Measurements from ENCODE around the gene TRRAP. TPM values are rescaled to one million over a fixed set of nuclear protein-coding genes. Genes with fewer than 3 reads are reported as not detected.
A peak's percentile ranks its signal among the peaks of the same experiment; 100 is the strongest.

The TRRAP gene
- total RNA-seq, 5 donors from 2014 or later (not counting 1 experiment from before 2014, with no cell fraction given) = 53.9 to 71.7 (median 65.8) TPM

GRCh38 chr7:99010281-99010680, 131.9 kb downstream of the TRRAP start:
- Histone ChIP-seq H3K27me3 (replicated peaks in 1 of 2; ENCODE audit: control insufficient read depth in 2 of 2, extremely low read depth in 1 of 2, insufficient read depth in 2 of 2, low read length in 1 of 2) (no peaks in the 10 kb centered on the region), H3K36me3 (ENCODE audit: control insufficient read depth in 2 of 2, extremely low read depth in 1 of 2, insufficient read depth in 1 of 2, low read length in 1 of 2) (peaks cover 42 to 83% of the 10 kb centered on the region in 2 donors), H3K4me3 (ENCODE audit: control insufficient read depth in 1 of 2, extremely low read depth in 1 of 2, low read length in 1 of 2) (no peak overlapping the region), H3K27ac (ENCODE audit: low read length) (no peak overlapping the region), H3K4me1 (ENCODE audit: control insufficient read depth in 1 of 2, extremely low read depth in 1 of 2, insufficient read depth in 2 of 2, low read length in 2 of 2) (no peaks in the 10 kb centered on the region), H3K9me3 (no peaks in the 10 kb centered on the region)
- ChIA-PET POLR2A (interaction anchor here in 1 of 2 donors (0.6 kb wide), 1 partner anchor 1566 kb away, joined by 9 read pairs; no protein-coding TSS in a partner anchor), CTCF (no interaction called here)
- no peaks in the 10 kb centered on the region for H3K27me3 Mint-ChIP-seq
- DNase-seq (no peak), ATAC-seq (replicated peaks in 1 of 4) (no peak)
- H3K4me3 Mint-ChIP-seq = no peak overlapping the region
- WGBS (ENCODE audit: insufficient coverage) = 98% methylated on average over 7 of the region's 9 CpGs
- no peaks in the 10 kb centered on the region for H3K9me3 Mint-ChIP-seq
- peaks cover 75% of the 10 kb centered on the region for H3K36me3 Mint-ChIP-seq
- H3K4me1 Mint-ChIP-seq = no peaks in the 10 kb centered on the region
- H3K27ac Mint-ChIP-seq = no peak overlapping the region

DNA sequence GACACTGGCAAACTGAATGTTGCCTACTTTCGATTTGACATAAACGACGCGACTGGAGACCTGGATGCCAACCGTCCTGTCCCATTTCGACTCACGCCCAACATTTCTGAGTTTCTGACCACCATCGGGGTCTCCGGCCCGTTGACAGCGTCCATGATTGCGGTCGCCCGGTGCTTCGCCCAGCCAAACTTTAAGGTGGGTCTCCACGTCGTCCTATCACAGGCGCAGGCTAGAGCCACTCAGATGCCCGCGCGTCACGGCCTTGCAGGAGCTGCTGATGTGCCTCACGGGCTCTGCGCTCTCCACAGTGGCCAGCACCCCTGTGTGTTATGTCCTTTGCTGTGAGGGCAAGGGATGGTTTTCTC, 133.0 kb downstream of the TRRAP start:
- WGBS (ENCODE audit: insufficient coverage) = 97% methylated on average over 24 of the region's 24 CpGs
- CTCF ChIA-PET = no interaction called here
- no peak overlapping the region for H3K4me3 ChIP-seq (ENCODE audit: control insufficient read depth in 1 of 2, extremely low read depth in 1 of 2, low read length in 1 of 2)
- H3K4me1 ChIP-seq (ENCODE audit: control insufficient read depth in 1 of 2, extremely low read depth in 1 of 2, insufficient read depth in 2 of 2, low read length in 2 of 2) = no peaks in the 10 kb centered on the region
- no peak overlapping the region for H3K27ac ChIP-seq (ENCODE audit: low read length)
- Mint-ChIP-seq H3K27me3 (no peaks in the 10 kb centered on the region), H3K36me3 (peaks cover 75% of the 10 kb centered on the region), H3K27ac (no peak overlapping the region), H3K4me1 (peaks cover 0 to 1% (median under 1%) of the 10 kb centered on the region in 3 donors), H3K4me3 (no peak overlapping the region), H3K9me3 (no peaks in the 10 kb centered on the region)
- DNase-seq (no peak), ATAC-seq (replicated peaks in 1 of 4) (no peak)
- POLR2A ChIA-PET = no interaction called here
- H3K27me3 ChIP-seq (replicated peaks in 1 of 2; ENCODE audit: control insufficient read depth in 2 of 2, extremely low read depth in 1 of 2, insufficient read depth in 2 of 2, low read length in 1 of 2) = no peaks in the 10 kb centered on the region
- peaks cover 40 to 77% of the 10 kb centered on the region in 2 donors for H3K36me3 ChIP-seq (ENCODE audit: control insufficient read depth in 2 of 2, extremely low read depth in 1 of 2, insufficient read depth in 1 of 2, low read length in 1 of 2)
- no peaks in the 10 kb centered on the region for H3K9me3 ChIP-seq

- Mint-ChIP-seq H3K27ac (no peak overlapping the region), H3K36me3 (peaks cover 76% of the 10 kb centered on the region), H3K4me3 (no peak overlapping the region), H3K4me1 (peaks cover 3 to 7% (median 4%) of the 10 kb centered on the region in 3 donors), H3K27me3 (no peaks in the 10 kb centered on the region), H3K9me3 (no peaks in the 10 kb centered on the region)
- CTCF ChIA-PET = no interaction called here
- POLR2A ChIA-PET = no interaction called here
- no peaks in the 10 kb centered on the region for H3K27me3 ChIP-seq (replicated peaks in 1 of 2; ENCODE audit: control insufficient read depth in 2 of 2, extremely low read depth in 1 of 2, insufficient read depth in 2 of 2, low read length in 1 of 2)
- no peak overlapping the region for H3K4me3 ChIP-seq (ENCODE audit: control insufficient read depth in 1 of 2, extremely low read depth in 1 of 2, low read length in 1 of 2)
- H3K9me3 ChIP-seq = no peaks in the 10 kb centered on the region
- 98% methylated on average over 25 of the region's 36 CpGs for WGBS (ENCODE audit: insufficient coverage)
- no peaks in the 10 kb centered on the region for H3K4me1 ChIP-seq (ENCODE audit: control insufficient read depth in 1 of 2, extremely low read depth in 1 of 2, insufficient read depth in 2 of 2, low read length in 2 of 2)
- no peak for ATAC-seq (replicated peaks in 1 of 4)
- DNase-seq = no peak
- no peak overlapping the region for H3K27ac ChIP-seq (ENCODE audit: low read length)
- peaks cover 40 to 77% of the 10 kb centered on the region in 2 donors for H3K36me3 ChIP-seq (ENCODE audit: control insufficient read depth in 2 of 2, extremely low read depth in 1 of 2, insufficient read depth in 1 of 2, low read length in 1 of 2)
These were observed 133.5 kb downstream of the TRRAP start for GRCh38 chr7:99011706-99012404.

DNA sequence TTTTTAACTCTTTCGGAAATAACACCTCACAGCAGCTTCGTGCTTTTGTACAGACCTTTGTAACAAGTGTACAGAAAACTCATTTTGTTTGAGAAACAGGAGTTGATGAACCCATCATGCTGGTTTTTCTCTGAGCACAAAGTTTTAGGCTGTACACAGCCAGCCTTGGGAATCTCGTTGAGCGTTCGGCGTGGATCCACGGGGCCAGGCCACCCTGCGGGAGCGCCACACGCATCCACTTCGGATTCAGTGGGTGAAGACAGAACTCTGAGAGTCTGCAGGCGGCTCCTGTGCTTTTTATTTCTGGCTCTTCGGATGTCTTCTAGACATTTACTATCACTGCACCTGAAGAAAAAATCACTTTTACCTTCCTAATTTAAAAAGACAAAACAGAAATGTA, 134.4 kb downstream of the TRRAP start:
- Histone ChIP-seq H3K9me3 (no peaks in the 10 kb centered on the region), H3K4me1 (ENCODE audit: control insufficient read depth in 1 of 2, extremely low read depth in 1 of 2, insufficient read depth in 2 of 2, low read length in 2 of 2) (no peaks in the 10 kb centered on the region), H3K4me3 (ENCODE audit: control insufficient read depth in 1 of 2, extremely low read depth in 1 of 2, low read length in 1 of 2) (no peak overlapping the region), H3K27me3 (replicated peaks in 1 of 2; ENCODE audit: control insufficient read depth in 2 of 2, extremely low read depth in 1 of 2, insufficient read depth in 2 of 2, low read length in 1 of 2) (no peaks in the 10 kb centered on the region), H3K36me3 (ENCODE audit: control insufficient read depth in 2 of 2, extremely low read depth in 1 of 2, insufficient read depth in 1 of 2, low read length in 1 of 2) (peaks cover 40 to 77% of the 10 kb centered on the region in 2 donors), H3K27ac (ENCODE audit: low read length) (no peak overlapping the region)
- Mint-ChIP-seq H3K36me3 (peaks cover 76% of the 10 kb centered on the region), H3K27ac (no peak overlapping the region), H3K4me1 (peaks cover 3 to 10% (median 5%) of the 10 kb centered on the region in 3 donors), H3K9me3 (no peaks in the 10 kb centered on the region), H3K4me3 (no peak overlapping the region), H3K27me3 (no peaks in the 10 kb centered on the region)
- no peak for ATAC-seq (replicated peaks in 1 of 4)
- POLR2A ChIA-PET = no interaction called here
- CTCF ChIA-PET = no interaction called here
- 98% methylated on average over 11 of the region's 13 CpGs for WGBS (ENCODE audit: insufficient coverage)
- no peak for DNase-seq

- ChIA-PET POLR2A (no interaction called here), CTCF (no interaction called here)
- WGBS (ENCODE audit: insufficient coverage) = 98% methylated on average over 17 of the region's 25 CpGs
- DNase-seq (peak in 1 of 35 experiments; percentile 11), ATAC-seq (replicated peaks in 1 of 4) (no peak)
- Mint-ChIP-seq H3K4me1 (peaks cover 5 to 10% (median 5%) of the 10 kb centered on the region in 3 donors), H3K4me3 (no peak overlapping the region), H3K27me3 (no peaks in the 10 kb centered on the region), H3K36me3 (peaks cover 71% of the 10 kb centered on the region), H3K27ac (no peak overlapping the region), H3K9me3 (no peaks in the 10 kb centered on the region)
- no peaks in the 10 kb centered on the region for H3K27me3 ChIP-seq (replicated peaks in 1 of 2; ENCODE audit: control insufficient read depth in 2 of 2, extremely low read depth in 1 of 2, insufficient read depth in 2 of 2, low read length in 1 of 2)
- no peaks in the 10 kb centered on the region for H3K4me1 ChIP-seq (ENCODE audit: control insufficient read depth in 1 of 2, extremely low read depth in 1 of 2, insufficient read depth in 2 of 2, low read length in 2 of 2)
- no peak overlapping the region for H3K4me3 ChIP-seq (ENCODE audit: control insufficient read depth in 1 of 2, extremely low read depth in 1 of 2, low read length in 1 of 2)
- no peaks in the 10 kb centered on the region for H3K9me3 ChIP-seq
- no peak overlapping the region for H3K27ac ChIP-seq (ENCODE audit: low read length)
- peaks cover 37 to 71% of the 10 kb centered on the region in 2 donors for H3K36me3 ChIP-seq (ENCODE audit: control insufficient read depth in 2 of 2, extremely low read depth in 1 of 2, insufficient read depth in 1 of 2, low read length in 1 of 2)
These were observed 135.2 kb downstream of the TRRAP start for GRCh38 chr7:99013266-99014112.

DNA sequence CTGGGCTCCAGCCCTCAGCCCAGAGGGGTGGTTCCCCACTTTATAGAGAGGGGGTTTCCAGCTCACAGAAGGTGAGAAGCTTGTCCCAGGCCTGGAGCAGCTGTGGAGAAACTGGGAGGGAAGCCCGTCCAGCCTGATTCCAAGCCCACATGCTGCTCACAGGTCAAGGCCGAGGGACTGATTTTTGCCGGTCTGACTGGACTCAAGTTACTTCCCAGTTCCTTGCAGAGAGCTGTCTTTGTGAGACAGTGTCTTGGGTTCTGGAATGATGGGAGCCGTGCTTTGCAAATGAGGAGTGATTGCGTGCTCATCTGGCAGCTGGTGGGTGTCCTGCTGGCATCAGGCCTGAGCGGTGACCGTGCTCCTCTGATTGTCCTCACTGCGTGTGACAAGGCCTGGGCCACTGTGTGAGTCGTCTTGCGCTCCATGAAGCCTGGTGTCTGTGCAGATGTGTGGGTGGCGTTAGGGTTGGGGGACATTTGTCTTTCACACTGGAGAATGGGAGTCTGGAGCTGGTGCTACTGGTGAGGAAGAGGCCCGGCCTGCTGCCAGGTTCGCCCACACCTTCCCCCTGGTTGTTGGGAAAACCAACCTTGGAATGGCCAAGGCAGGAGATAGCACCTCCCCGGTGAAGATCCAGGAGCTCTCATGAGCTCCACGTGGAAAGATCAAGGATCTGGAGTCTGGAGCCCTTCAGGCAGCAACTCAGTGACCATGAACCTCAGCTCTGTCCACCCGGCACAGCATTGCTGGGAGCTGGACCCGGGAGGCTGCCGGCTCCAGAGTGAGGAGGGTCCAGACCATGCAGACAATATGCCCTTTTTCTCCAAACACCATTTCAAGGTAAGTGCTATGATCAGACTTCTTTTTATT, 136.0 kb downstream of the TRRAP start:
- DNase-seq (peak in 1 of 35 experiments; percentile 19), ATAC-seq (replicated peaks in 1 of 4) (no peak)
- H3K9me3 ChIP-seq = no peaks in the 10 kb centered on the region
- no peak overlapping the region for H3K27ac ChIP-seq (ENCODE audit: low read length)
- no peaks in the 10 kb centered on the region for H3K4me1 ChIP-seq (ENCODE audit: control insufficient read depth in 1 of 2, extremely low read depth in 1 of 2, insufficient read depth in 2 of 2, low read length in 2 of 2)
- Mint-ChIP-seq H3K4me3 (no peak overlapping the region), H3K27me3 (no peaks in the 10 kb centered on the region), H3K9me3 (no peaks in the 10 kb centered on the region), H3K27ac (no peak overlapping the region), H3K4me1 (peaks cover 5 to 10% (median 5%) of the 10 kb centered on the region in 3 donors), H3K36me3 (peaks cover 76% of the 10 kb centered on the region)
- CTCF ChIA-PET = no interaction called here
- POLR2A ChIA-PET = no interaction called here
- no peaks in the 10 kb centered on the region for H3K27me3 ChIP-seq (replicated peaks in 1 of 2; ENCODE audit: control insufficient read depth in 2 of 2, extremely low read depth in 1 of 2, insufficient read depth in 2 of 2, low read length in 1 of 2)
- peaks cover 36 to 66% of the 10 kb centered on the region in 2 donors for H3K36me3 ChIP-seq (ENCODE audit: control insufficient read depth in 2 of 2, extremely low read depth in 1 of 2, insufficient read depth in 1 of 2, low read length in 1 of 2)
- WGBS (ENCODE audit: insufficient coverage) = 98% methylated on average over 11 of the region's 18 CpGs
- H3K4me3 ChIP-seq (ENCODE audit: control insufficient read depth in 1 of 2, extremely low read depth in 1 of 2, low read length in 1 of 2) = no peak overlapping the region
